H1 (cell line): ENCODE data around the gene HID1. TPM values are rescaled to one million over a fixed set of nuclear protein-coding genes. Genes with fewer than 3 reads are reported as not detected.

Source experiments
- CTCF ChIA-PET: fragments of 300-600 bp; sonication (Branson Sonifier 250); formaldehyde crosslinking; loops from one replicate; lab custom pipeline; 2021; ENCODE audit not compliant: partially characterized antibody; lab: Charles Lee
- POLR2A ChIA-PET: fragments of 300-600 bp; sonication (Branson Sonifier 250); formaldehyde crosslinking; loops from one replicate; lab custom pipeline; 2021; ENCODE audit warnings: inconsistent platforms; ENCODE audit not compliant: partially characterized antibody; lab: Charles Lee
- DNase-seq, 2 experiments: peaks; one replicate each; pipeline versions ENCODE4 v3.0.0 to v3.0.0-alpha.2; 2010 to 2022; ENCODE audit warnings: low spot score in 2 of 2, low read depth in 1 of 2, mixed read lengths in 1 of 2
- FAIRE-seq: peaks from 2 replicates; lab custom pipeline; 2011; peaks lifted over from hg19 to GRCh38; lab: Jason Lieb, UNC
- H2AFZ ChIP-seq: 2 replicates; pipeline ENCODE4 v1.8.1; 2012; ENCODE audit warnings: low read length, inconsistent platforms
- H2AK5ac ChIP-seq: 2 replicates; pipeline ENCODE4 v1.6.1; 2013; ENCODE audit warnings: low read depth, low read length
- H2BK120ac ChIP-seq: replicated peaks from 2 replicates; pipeline ENCODE3; 2013; ENCODE audit warnings: low read depth, low read length, inconsistent platforms
- H2BK12ac ChIP-seq: 2 replicates; pipeline ENCODE4 v1.6.1; 2013; ENCODE audit warnings: low read depth, low read length
- H2BK15ac ChIP-seq: 2 replicates; pipeline ENCODE4 v1.6.1; 2013; ENCODE audit warnings: low read length
- H2BK20ac ChIP-seq: 2 replicates; pipeline ENCODE4 v1.6.1; 2013; ENCODE audit warnings: low read length
- H2BK5ac ChIP-seq: 2 replicates; pipeline ENCODE4 v1.6.1; 2013; ENCODE audit warnings: low read depth, low read length
- H3K14ac ChIP-seq: 2 replicates; pipeline ENCODE4 v1.6.1; 2013; ENCODE audit warnings: inconsistent platforms; ENCODE audit not compliant: insufficient read length
- H3K18ac ChIP-seq: 2 replicates; pipeline ENCODE4 v1.6.1; 2013; ENCODE audit warnings: low read length; ENCODE audit errors: extremely low read depth
- H3K23ac ChIP-seq: 2 replicates; pipeline ENCODE4 v1.6.1; 2013; ENCODE audit warnings: inconsistent platforms; ENCODE audit not compliant: insufficient read length
- H3K23me2 ChIP-seq: 2 replicates; pipeline ENCODE4 v1.6.1; 2013; ENCODE audit warnings: low read depth, low read length
- H3K27ac ChIP-seq: 2 replicates; pipeline ENCODE4 v1.6.1; 2011; ENCODE audit warnings: low read depth, low read length, inconsistent platforms
- H3K27me3 ChIP-seq, 4 experiments: replicated peaks in 1 of 4; 1 replicate in 1 of 4; 2 replicates in 3 of 4; pipeline versions ENCODE4 v1.6.1 to v1.8.1; 2011 to 2013; ENCODE audit warnings: low read length in 3 of 4, mild to moderate bottlenecking in 3 of 4, inconsistent platforms in 2 of 4, mixed read lengths in 2 of 4, moderate library complexity in 1 of 4; ENCODE audit not compliant: control insufficient read depth in 3 of 4, insufficient read depth in 3 of 4; ENCODE audit errors: extremely low read depth in 1 of 4
- H3K36me3 ChIP-seq, 4 experiments: 2 replicates each; pipeline versions ENCODE4 v1.6.1 to v1.8.1; 2011 to 2013; ENCODE audit warnings: mild to moderate bottlenecking in 4 of 4, low read length in 3 of 4, moderate library complexity in 2 of 4, control low read depth in 1 of 4, inconsistent platforms in 1 of 4; ENCODE audit not compliant: insufficient read depth in 4 of 4, control insufficient read depth in 2 of 4
- H3K4ac ChIP-seq: replicated peaks from 2 replicates; pipeline ENCODE3; 2013; ENCODE audit warnings: low read length, low read depth, mixed read lengths, inconsistent platforms; ENCODE audit not compliant: insufficient read length
- H3K4me1 ChIP-seq, 4 experiments: replicated peaks in 1 of 4; 1 replicate in 1 of 4; 2 replicates in 3 of 4; pipeline versions ENCODE4 v1.6.1 to v1.8.1; 2011 to 2013; ENCODE audit warnings: low read length in 3 of 4, inconsistent platforms in 2 of 4, mixed read lengths in 1 of 4; ENCODE audit not compliant: insufficient read depth in 4 of 4, control insufficient read depth in 3 of 4
- H3K4me2 ChIP-seq, 2 experiments: 2 replicates each; pipeline versions ENCODE4 v1.6.1 to v1.8.1; 2011 to 2013; ENCODE audit warnings: low read depth in 2 of 2, low read length in 2 of 2, control low read depth in 1 of 2, inconsistent platforms in 1 of 2, mild to moderate bottlenecking in 1 of 2; ENCODE audit not compliant: insufficient read depth in 1 of 2
- H3K4me3 ChIP-seq, 4 experiments: fragments of 200-600, 300-600 bp in 1 of 4; sonication (generic), shearing (Covaris generic), sonication (Bioruptor Twin) in 1 of 4; 2 replicates each; pipeline versions ENCODE4 v1.5.1 to v1.8.1; 2011 to 2016; ENCODE audit warnings: low read length in 4 of 4, low read depth in 3 of 4, control low read depth in 2 of 4, inconsistent platforms in 2 of 4, mild to moderate bottlenecking in 2 of 4, mixed read lengths in 1 of 4, moderate library complexity in 1 of 4; ENCODE audit not compliant: insufficient read depth in 2 of 4; ENCODE audit errors: extremely low read depth in 1 of 4
- H3K56ac ChIP-seq: replicated peaks from 2 replicates; pipeline ENCODE3; 2013; ENCODE audit warnings: low read depth, mild to moderate bottlenecking, mixed read lengths, low read length, inconsistent platforms; ENCODE audit not compliant: insufficient read length
- H3K79me1 ChIP-seq: 2 replicates; pipeline ENCODE4 v1.6.1; 2013; ENCODE audit warnings: low read depth, low read length, control low read depth
- H3K79me2 ChIP-seq, 2 experiments: 2 replicates each; pipeline versions ENCODE4 v1.6.1 to v1.8.1; 2012 to 2013; ENCODE audit warnings: low read length in 2 of 2, mild to moderate bottlenecking in 2 of 2, inconsistent platforms in 1 of 2; ENCODE audit not compliant: insufficient read depth in 2 of 2, control insufficient read depth in 1 of 2
- H3K9ac ChIP-seq, 4 experiments: replicated peaks in 1 of 4; 1 replicate in 1 of 4; 2 replicates in 3 of 4; pipeline versions ENCODE4 v1.6.1 to v1.8.1; 2011 to 2013; ENCODE audit warnings: low read depth in 3 of 4, low read length in 3 of 4, control low read depth in 2 of 4, mild to moderate bottlenecking in 2 of 4, moderate library complexity in 2 of 4, inconsistent platforms in 1 of 4; ENCODE audit errors: extremely low read depth in 1 of 4
- H3K9me3 ChIP-seq, 2 experiments: 2 replicates each; pipeline versions ENCODE4 v1.6.1 to v1.8.1; 2012 to 2013; ENCODE audit warnings: mild to moderate bottlenecking in 2 of 2, moderate library complexity in 2 of 2, control low read depth in 1 of 2, inconsistent platforms in 1 of 2, low read depth in 1 of 2, low read length in 1 of 2, mixed read lengths in 1 of 2; ENCODE audit not compliant: insufficient read depth in 2 of 2
- H4K20me1 ChIP-seq, 2 experiments: replicated peaks in 1 of 2; 2 replicates each; pipeline versions ENCODE3 to v1.8.1; 2011 to 2013; ENCODE audit warnings: inconsistent platforms in 2 of 2, low read length in 2 of 2, mild to moderate bottlenecking in 1 of 2; ENCODE audit not compliant: insufficient read depth in 2 of 2, control insufficient read depth in 1 of 2
- H4K5ac ChIP-seq: 2 replicates; pipeline ENCODE4 v1.6.1; 2013; ENCODE audit warnings: low read length, low read depth, mixed read lengths, inconsistent platforms; ENCODE audit not compliant: insufficient read length
- H4K8ac ChIP-seq: 2 replicates; pipeline ENCODE4 v1.8.0; 2013; ENCODE audit warnings: mild to moderate bottlenecking, moderate library complexity, low read length, inconsistent platforms; ENCODE audit not compliant: insufficient read depth; ENCODE audit errors: extremely low read depth
- H4K91ac ChIP-seq: replicated peaks from 2 replicates; pipeline ENCODE3; 2013; ENCODE audit warnings: low read length, mixed read lengths, inconsistent platforms; ENCODE audit not compliant: insufficient read length
- ASH2L ChIP-seq: fragments of 200-600, 300-600 bp; sonication (generic); IDR thresholded peaks from one replicate; pipeline ENCODE4 v1.7.1; 2017; ENCODE audit warnings: low read length
- BRCA1 ChIP-seq: IDR thresholded peaks from 2 replicates; pipeline ENCODE4 v1.6.1; 2012; ENCODE audit warnings: low read depth, low read length, improper control_type of control experiment
- CBX5 ChIP-seq: fragments of 300-800, 300-1000 bp; sonication (generic); IDR thresholded peaks from 2 replicates; pipeline ENCODE4 v1.7.1; 2016; ENCODE audit warnings: antibody characterized with exemption, low read length, low read depth
- CREB1 ChIP-seq: IDR thresholded peaks from 2 replicates; pipeline ENCODE4 v1.6.1; 2012; ENCODE audit warnings: inconsistent platforms
- EGR1 ChIP-seq: IDR thresholded peaks from 2 replicates; pipeline ENCODE4 v1.6.1; 2011; ENCODE audit warnings: low read depth, low read length, borderline replicate concordance
- FOSL1 ChIP-seq: IDR thresholded peaks from 2 replicates; pipeline ENCODE4 v1.6.1; 2011; ENCODE audit warnings: mild to moderate bottlenecking, low read depth, low read length, moderate library complexity; ENCODE audit not compliant: insufficient read depth
- GTF2F1 ChIP-seq: IDR thresholded peaks from 2 replicates; pipeline ENCODE4 v1.6.1; 2012; ENCODE audit warnings: low read depth, low read length, improper control_type of control experiment, borderline replicate concordance
- HDAC6 ChIP-seq: IDR thresholded peaks from one replicate; pipeline ENCODE4 v1.7.1; 2012; ENCODE audit warnings: low read depth, mild to moderate bottlenecking, inconsistent platforms, low read length, moderate library complexity
- SP1 ChIP-seq: IDR thresholded peaks from 2 replicates; pipeline ENCODE4 v1.6.1; 2011; ENCODE audit warnings: low read depth, low read length
- TAF1 ChIP-seq: IDR thresholded peaks from 2 replicates; pipeline ENCODE4 v1.6.1; 2011; ENCODE audit warnings: mild to moderate bottlenecking, low read depth, low read length
- WGBS, 2 experiments: shearing (Covaris generic) in 1 of 2; methylation state at CpG; one replicate each; pipeline versions ENCODE4 v1.1.6 to v1.1.7; 2013 to 2015; ENCODE audit warnings: low lambda C conversion rate in 2 of 2, mixed read lengths in 2 of 2, inconsistent platforms in 1 of 2, low coverage in 1 of 2, missing lambda C conversion rate in 1 of 2; ENCODE audit not compliant: insufficient replicate concordance in 2 of 2, insufficient coverage in 1 of 2, insufficient read length in 1 of 2; ENCODE audit errors: extremely low coverage in 1 of 2, missing lambda C conversion rate in 1 of 2; 5-methylcytosine and 5-hydroxymethylcytosine counted together
- polyA plus RNA-seq, 7 experiments: library from polyadenylated mRNA; depleted of rRNA in 3 of 7; stranded (reverse) in 5 of 7; unstranded in 2 of 7; fragments of >200 nt in 5 of 7; fragments of 200-250 nt in 2 of 7; gene quantifications; 1 replicate in 5 of 7; 2 replicates in 1 of 7; 4 replicates in 1 of 7; pipeline versions ENCODE4 v1.2.1 to v1.2.3, GENCODE V29; 2011 to 2013; ENCODE audit warnings: missing spikeins in 2 of 7, mixed read lengths in 2 of 7
- total RNA-seq: library from RNA; stranded (reverse); fragmentation: NEBNext Ultra II Directional; extraction: Animal tissue kit (Norgen Biotek cat#: 25700); gene quantifications from 2 replicates; pipeline ENCODE4 v1.2.1, GENCODE V29; 2021
- TF ChIP-seq, protein P1 (sequence below): IDR thresholded peaks from 2 replicates; pipeline ENCODE4 v1.6.1; 2012; ENCODE audit warnings: inconsistent platforms

Gene HID1
- total and polyA plus RNA-seq, 2 of the 8 experiments (the other 6 are each of a cell fraction or from before 2014, with no cell fraction given), result 15.1 to 25.9 TPM

DNA sequence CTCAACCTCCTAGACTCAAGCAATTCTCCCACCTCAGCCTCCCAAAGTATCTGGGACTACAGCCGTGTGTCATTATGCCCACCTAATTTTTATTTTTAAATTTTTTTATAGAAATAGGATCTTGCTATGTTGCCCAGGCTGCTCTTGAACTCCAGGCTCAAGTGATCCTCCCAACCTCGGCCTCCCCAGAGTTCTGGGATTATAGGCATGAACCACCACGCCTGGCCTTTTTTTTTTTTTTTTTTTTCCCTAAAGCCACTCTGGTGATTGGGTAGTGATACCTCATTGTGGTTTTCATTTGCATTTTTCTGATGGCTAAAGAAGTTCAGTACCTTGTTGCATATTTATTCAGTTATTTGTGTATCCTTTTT is 13.6 kb upstream of the HID1 start:
- Histone ChIP-seq H2BK20ac (no peak overlapping the region), H2BK120ac (no peak overlapping the region), H4K20me1 (peaks cover 4 to 5% of the 10 kb centered on the region in 2 experiments), H4K91ac (no peak overlapping the region), H3K23ac (no peak overlapping the region), H3K18ac (no peak overlapping the region), H3K27ac (no peak overlapping the region), H3K9ac (no peak overlapping the region), H2BK5ac (no peak overlapping the region), H2AFZ (no peak overlapping the region), H2BK15ac (no peak overlapping the region), H2AK5ac (no peak overlapping the region), H4K5ac (no peak overlapping the region), H2BK12ac (no peak overlapping the region), H3K23me2 (peaks cover 18% of the 10 kb centered on the region; the same call in 1 of the 2 replicates), H4K8ac (no peak overlapping the region), H3K4me2 (peak overlapping the region in 1 of 2 experiments; percentile 84; a peak in 1 of 4 replicates), H3K4me1 (peaks cover 4 to 13% (median 12%) of the 10 kb centered on the region in 4 experiments), H3K79me1 (no peaks in the 10 kb centered on the region; the same call in 1 of the 2 replicates), H3K4me3 (no peak overlapping the region), H3K79me2 (peaks cover 0 to 17% of the 10 kb centered on the region in 2 experiments; a peak in 1 of 4 replicates), H3K9me3 (no peaks in the 10 kb centered on the region), H3K36me3 (no peaks in the 10 kb centered on the region; a peak in 1 of 8 replicates), H3K56ac (no peak overlapping the region), H3K14ac (no peak overlapping the region), H3K4ac (no peak overlapping the region), H3K27me3 (0 out of 7 replicates have a peak, but pooled peaks cover 0 to 2% (median 0%) of the 10 kb centered on the region in 4 experiments)
- ChIA-PET CTCF (no interaction called here), POLR2A (interaction anchor here (4.2 kb wide), 1 partner anchor 27 kb away, joined by 48 read pairs; the partner anchor contains the start of gene MRPL58)
- FAIRE-seq (no peak), DNase-seq (no peak)
- no peak for TF ChIP-seq TAF1
- TF ChIP-seq EGR1, result no peak
- TF ChIP-seq FOSL1, result no peak
- no peak for TF ChIP-seq HDAC6
- TF ChIP-seq, protein P1, sequence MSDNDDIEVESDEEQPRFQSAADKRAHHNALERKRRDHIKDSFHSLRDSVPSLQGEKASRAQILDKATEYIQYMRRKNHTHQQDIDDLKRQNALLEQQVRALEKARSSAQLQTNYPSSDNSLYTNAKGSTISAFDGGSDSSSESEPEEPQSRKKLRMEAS, result no peak
- no peak for TF ChIP-seq ASH2L
- no peak for TF ChIP-seq BRCA1
- no peak for TF ChIP-seq SP1
- TF ChIP-seq CBX5, result no peak
- TF ChIP-seq CREB1, result no peak
- TF ChIP-seq GTF2F1, result no peak
- WGBS, 2 experiments, result 96% methylated on average over 3 of the region's 3 CpGs; no CpG with 5 or more reads in 1 of the 2 experiments
